OCI-LY7 (cell line): Measurements from ENCODE around the gene QPCTL.

ENCODE experiments used
- CTCF ChIP-seq: fragments of 200-600 bp; sonication (generic); conservative IDR thresholded peaks from 2 replicates; pipeline ENCODE4 v1.5.1; 2014; ENCODE audit warnings: mild to moderate bottlenecking, antibody characterized with exemption, low read length, moderate library complexity, mixed read lengths
- EZH2phosphoT487 ChIP-seq: fragments of 200-600 bp; sonication (generic); IDR thresholded peaks from 2 replicates; pipeline ENCODE4 v1.6.1; 2018; ENCODE audit warnings: low read depth, borderline replicate concordance, mild to moderate bottlenecking, mixed run types, antibody characterized with exemption, low read length, moderate library complexity, mixed read lengths

DNA sequence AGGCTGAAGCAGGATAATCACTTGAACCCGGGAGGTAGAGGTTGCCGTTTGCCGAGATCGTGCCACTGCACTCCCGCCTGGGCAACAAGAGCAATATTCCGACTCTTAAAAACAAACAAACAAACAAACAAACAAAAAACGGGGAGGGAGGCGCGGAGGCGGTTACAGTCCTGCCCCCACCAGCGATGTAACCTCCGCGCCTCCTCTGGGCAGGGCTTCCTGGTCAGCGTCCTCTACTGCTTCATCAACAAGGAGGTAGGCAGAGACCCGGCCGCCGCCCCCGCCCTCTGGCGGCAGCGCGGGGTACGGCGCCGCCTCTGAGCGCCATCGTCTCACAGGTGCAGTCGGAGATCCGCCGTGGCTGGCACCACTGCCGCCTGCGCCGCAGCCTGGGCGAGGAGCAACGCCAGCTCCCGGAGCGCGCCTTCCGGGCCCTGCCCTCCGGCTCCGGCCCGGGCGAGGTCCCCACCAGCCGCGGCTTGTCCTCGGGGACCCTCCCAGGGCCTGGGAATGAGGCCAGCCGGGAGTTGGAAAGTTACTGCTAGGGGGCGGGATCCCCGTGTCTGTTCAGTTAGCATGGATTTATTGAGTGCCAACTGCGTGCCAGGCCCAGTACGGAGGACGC lies 11.0 kb upstream of the QPCTL start:
- TF ChIP-seq CTCF (peak; percentile 87), EZH2phosphoT487 (no peak)
